Transverse colon (tissue), 4 donors: Measurements from ENCODE around the gene HSPB7. TPM values are rescaled to one million over a fixed set of nuclear protein-coding genes. Genes with fewer than 3 reads are reported as not detected.
"Not testable (repeated sequence)": the region's sequence is repeated elsewhere in the genome, so short reads cannot be mapped to it uniquely, and the experiment has no call there.

ENCODE experiments used
- DNase-seq: peaks from one replicate; pipeline ENCODE4 v3.0.0-alpha.2; 2019
- H3K27ac ChIP-seq, 4 donors: fragments of 200-600 bp; sonication (generic); 2 replicates each; pipeline ENCODE4 v1.5.1; 2016 to 2018; ENCODE audit warnings: inconsistent platforms in 4 of 4
- H3K27me3 ChIP-seq: fragments of 200-600 bp; sonication (generic); 2 replicates; pipeline ENCODE4 v1.5.1; 2017; ENCODE audit warnings: inconsistent platforms
- H3K36me3 ChIP-seq, 4 donors: fragments of 200-600 bp; sonication (generic); 2 replicates each; pipeline ENCODE4 v1.5.1; 2017 to 2019; ENCODE audit warnings: inconsistent platforms in 4 of 4
- H3K4me1 ChIP-seq, 4 donors: fragments of 200-600 bp; sonication (generic); 2 replicates each; pipeline ENCODE4 v1.5.1; 2017 to 2020; ENCODE audit warnings: inconsistent platforms in 4 of 4
- H3K4me3 ChIP-seq, 4 donors: fragments of 200-600 bp; sonication (generic); 1 replicate in 1 of 4; 2 replicates in 3 of 4; pipeline versions ENCODE4 v1.5.1 to v1.6.1; 2017 to 2019; ENCODE audit warnings: inconsistent platforms in 4 of 4
- H3K9me3 ChIP-seq, 2 donors: fragments of 200-600 bp; sonication (generic); 2 replicates each; pipeline ENCODE4 v1.5.1; 2017 to 2019; ENCODE audit warnings: inconsistent platforms in 2 of 2
- CTCF ChIP-seq, 5 experiments: fragments of 200-600 bp in 3 of 5; fragments of 450-650 bp in 2 of 5; sonication (generic) in 3 of 5; IDR thresholded peaks; 1 replicate in 2 of 5; 2 replicates in 3 of 5; pipeline ENCODE4 v1.5.1; 2016 to 2017; ENCODE audit warnings: antibody characterized with exemption in 5 of 5, inconsistent platforms in 3 of 5, mild to moderate bottlenecking in 2 of 5, moderate library complexity in 1 of 5
- EP300 ChIP-seq: sonication (generic); formaldehyde crosslinking; IDR thresholded peaks from one replicate; pipeline ENCODE4 v1.6.1; 2017; ENCODE audit warnings: antibody characterized with exemption, low read depth
- POLR2A ChIP-seq: fragments of 450-650 bp; IDR thresholded peaks from one replicate; pipeline ENCODE4 v1.6.1; 2016; ENCODE audit warnings: antibody characterized with exemption, mild to moderate bottlenecking, moderate library complexity
- POLR2AphosphoS5 ChIP-seq, 3 donors: sonication (generic); formaldehyde crosslinking; IDR thresholded peaks; one replicate each; pipeline ENCODE4 v1.6.1; 2016; ENCODE audit warnings: antibody characterized with exemption in 3 of 3
- WGBS, 2 donors: methylation state at CpG; one replicate each; pipeline ENCODE4 v1.1.5; 2018; ENCODE audit warnings: low coverage in 1 of 2; 5-methylcytosine and 5-hydroxymethylcytosine counted together
- in situ Hi-C, 4 donors: fragments of 200-750 bp; cut with MboI; loops; one replicate each; pipeline versions ENCODE4 v1.15.0 to v1.15.1; 2017; ENCODE audit warnings: low sequenced_read_pairs in 3 of 4, low pct_ligation_motif_present in 1 of 4, low pct_unique_long_range_greater_than_20kb in 1 of 4
- intact Hi-C: fragments of 100-400 bp; cut with DNase I; formaldehyde crosslinking; loops from one replicate; pipeline ENCODE4 v1.15.1; 2023; ENCODE audit warnings: low total_unique reads
- total RNA-seq, 4 donors: library from RNA; depleted of rRNA; stranded (reverse); fragments of >200 nt; gene quantifications; one replicate each; pipeline ENCODE4 v1.1.0, GENCODE V29; 2016

HSPB7 gene
- total RNA-seq, 4 donors from 2014 or later: 6.0 to 63.1 (median 9.2) TPM

- WGBS, 2 donors: 61% methylated on average over 11 of the region's 11 CpGs; no CpG with 5 or more reads in 1 of the 2 donors
- no peak for DNase-seq
- Histone ChIP-seq H3K27me3 (no peaks in the 10 kb centered on the region), H3K36me3 (no peaks in the 10 kb centered on the region), H3K27ac (no peak overlapping the region), H3K9me3 (no peaks in the 10 kb centered on the region), H3K4me3 (no peak overlapping the region), H3K4me1 (no peaks in the 10 kb centered on the region)
- TF ChIP-seq EP300 (no peak), POLR2AphosphoS5 (IDR thresholded peaks at IDR 0.05) (no peak)
- intact Hi-C loops (no loop called here), in situ Hi-C loops (no loop called here)
Observed at GRCh38 chr1:16006010-16006409, 11.8 kb downstream of the HSPB7 start.

GRCh38 chr1:16005597-16005996, 12.2 kb downstream of the HSPB7 start:
- H3K4me3 ChIP-seq: no peak overlapping the region
- in situ Hi-C loops (no loop called here), intact Hi-C loops (no loop called here)
- no peak for DNase-seq
- TF ChIP-seq POLR2A (no peak), EP300 (no peak), CTCF (IDR thresholded peaks at IDR 0.05) (no peak), POLR2AphosphoS5 (IDR thresholded peaks at IDR 0.05) (no peak)
- no peaks in the 10 kb centered on the region for H3K36me3 ChIP-seq
- no peak overlapping the region for H3K27ac ChIP-seq
- H3K27me3 ChIP-seq: no peaks in the 10 kb centered on the region
- WGBS, 2 donors: 75% methylated on average over 5 of the region's 5 CpGs; no CpG with 5 or more reads in 1 of the 2 donors
- H3K4me1 ChIP-seq: no peaks in the 10 kb centered on the region
- H3K9me3 ChIP-seq: no peaks in the 10 kb centered on the region

- H3K27ac ChIP-seq, H3K27me3 ChIP-seq, DNase-seq, in situ Hi-C loops, H3K4me3 ChIP-seq, H3K4me1 ChIP-seq, H3K36me3 ChIP-seq, H3K9me3 ChIP-seq, intact Hi-C loops: not testable (repeated sequence)
- WGBS, 2 donors: 75 to 88% methylated on average over 9 to 10 of the region's 10 CpGs
Observed at GRCh38 chr1:16001274-16001673, 16.6 kb downstream of the HSPB7 start.

- TF ChIP-seq EP300 (no peak), CTCF (IDR thresholded peaks at IDR 0.05) (no peak), POLR2A (no peak), POLR2AphosphoS5 (IDR thresholded peaks at IDR 0.05) (no peak)
- H3K4me3 ChIP-seq: no peak overlapping the region
- in situ Hi-C loops: loop anchor here in 2 of 4 donors (25.0 kb wide), 1 partner anchor 187 kb away; the partner anchor contains the start of gene UQCRHL (in 2 of the 2)
- 78 to 79% methylated on average over 2 to 11 of the region's 11 CpGs for WGBS, 2 donors
- no peak for DNase-seq
- no peaks in the 10 kb centered on the region for H3K9me3 ChIP-seq
- H3K4me1 ChIP-seq: no peaks in the 10 kb centered on the region
- H3K27ac ChIP-seq: no peak overlapping the region
- H3K36me3 ChIP-seq: no peaks in the 10 kb centered on the region
- intact Hi-C loops: loop anchor here (10.0 kb wide), 1 partner anchor 184 kb away; no protein-coding TSS in a partner anchor
- H3K27me3 ChIP-seq: no peaks in the 10 kb centered on the region
Observed at GRCh38 chr1:15998929-15999328, 18.9 kb downstream of the HSPB7 start.

GRCh38 chr1:15997637-15998280, 20.1 kb downstream of the HSPB7 start:
- no peak for DNase-seq
- 77 to 85% methylated on average over 5 to 9 of the region's 9 CpGs for WGBS, 2 donors
- Histone ChIP-seq H3K9me3 (no peaks in the 10 kb centered on the region), H3K36me3 (no peaks in the 10 kb centered on the region), H3K4me3 (no peak overlapping the region), H3K27me3 (no peaks in the 10 kb centered on the region), H3K4me1 (no peaks in the 10 kb centered on the region), H3K27ac (no peak overlapping the region)
- no peak for TF ChIP-seq EP300
- no peak for TF ChIP-seq CTCF (IDR thresholded peaks at IDR 0.05)
- no peak for TF ChIP-seq POLR2A
- TF ChIP-seq POLR2AphosphoS5 (IDR thresholded peaks at IDR 0.05): no peak
- in situ Hi-C loops: loop anchor here in 2 of 4 donors (25.0 kb wide), 1 partner anchor 185 kb away; the partner anchor contains the start of gene UQCRHL (in 2 of the 2)
- intact Hi-C loops: loop anchor here (10.0 kb wide), 1 partner anchor 183 kb away; no protein-coding TSS in a partner anchor
